ENCODE data around the gene MAFG. TPM values are rescaled to one million over a fixed set of nuclear protein-coding genes. Genes with fewer than 3 reads are reported as not detected.
A peak's percentile ranks its signal among the peaks of the same experiment; 100 is the strongest.

MAFG gene
- total RNA-seq, 6 experiments from 2014 or later = 7.4 to 12.9 (median 9.2) TPM

- 58% methylated on average over 12 of the region's 22 CpGs for WGBS (ENCODE audit: insufficient coverage, low coverage, low lambda C conversion rate, missing lambda C conversion rate)
- Histone ChIP-seq H3K27me3 (no peaks in the 10 kb centered on the region), H3K9me3 (no peaks in the 10 kb centered on the region), H3K27ac (no peak overlapping the region), H3K4me1 (peaks cover 0 to 27% (median 7%) of the 10 kb centered on the region in 4 donors), H3K4me3 (no peak overlapping the region), H3K36me3 (no peaks in the 10 kb centered on the region)
- intact Hi-C loops (cut with DNase I) = loop anchor here in 1 of 2 donors (5.0 kb wide), 1 partner anchor 53 kb away; no protein-coding TSS in a partner anchor
- TF ChIP-seq POLR2A (IDR thresholded peaks at IDR 0.05) (no peak), CTCF (IDR thresholded peaks at IDR 0.05) (no peak)
- no peak for ATAC-seq
- no peak for DNase-seq
Observed at GRCh38 chr17:81964081-81964849, 36.7 kb upstream of the MAFG start.

- no peaks in the 10 kb centered on the region for H3K9me3 ChIP-seq
- no peak for ATAC-seq
- DNase-seq = peak in 1 of 3 donors; percentile 72
- intact Hi-C loops (cut with DNase I) = loop anchor here in 1 of 2 donors (5.0 kb wide), 1 partner anchor 55 kb away; no protein-coding TSS in a partner anchor
- no peak overlapping the region for H3K27ac ChIP-seq
- 48% methylated on average over 7 of the region's 37 CpGs for WGBS (ENCODE audit: insufficient coverage, low coverage, low lambda C conversion rate, missing lambda C conversion rate)
- H3K4me3 ChIP-seq = no peak overlapping the region
- TF ChIP-seq POLR2A (IDR thresholded peaks at IDR 0.05) (no peak), CTCF (IDR thresholded peaks at IDR 0.05) (no peak)
- peaks cover 0 to 23% (median 4%) of the 10 kb centered on the region in 4 donors for H3K4me1 ChIP-seq
- no peaks in the 10 kb centered on the region for H3K36me3 ChIP-seq
- no peaks in the 10 kb centered on the region for H3K27me3 ChIP-seq
Observed at GRCh38 chr17:81962499-81963441, 35.2 kb upstream of the MAFG start.

GRCh38 chr17:81961521-81962498, 34.3 kb upstream of the MAFG start:
- Histone ChIP-seq H3K27me3 (no peaks in the 10 kb centered on the region), H3K27ac (no peak overlapping the region), H3K4me1 (peaks cover 0 to 14% (median 0%) of the 10 kb centered on the region in 4 donors), H3K36me3 (no peaks in the 10 kb centered on the region), H3K4me3 (no peak overlapping the region), H3K9me3 (no peaks in the 10 kb centered on the region)
- WGBS (ENCODE audit: insufficient coverage, low coverage, low lambda C conversion rate, missing lambda C conversion rate) = 22% methylated on average over 20 of the region's 82 CpGs
- DNase-seq = no peak
- TF ChIP-seq CTCF (IDR thresholded peaks at IDR 0.05) (no peak), POLR2A (IDR thresholded peaks at IDR 0.05) (no peak)
- ATAC-seq = no peak
- intact Hi-C loops (cut with DNase I) = loop anchor here in 1 of 2 donors (5.0 kb wide), 1 partner anchor 55 kb away; no protein-coding TSS in a partner anchor
